Stimulated activated CD4-positive, alpha-beta T cell treated with anti-CD3 and anti-CD28 coated beads, Interleukin-12 subunit alpha, Interleukin-12 subunit beta, amount 100 ng/mL, for 4 hours (primary cell): ENCODE measurements around the gene NEMF.
"Not testable (repeated sequence)": the region's sequence is repeated elsewhere in the genome, so short reads cannot be mapped to it uniquely, and the experiment has no call there.

ENCODE experiments used
- DNase-seq: peaks from one replicate; pipeline ENCODE4 v3.0.0-alpha.2; 2020

NEMF gene, protein sequence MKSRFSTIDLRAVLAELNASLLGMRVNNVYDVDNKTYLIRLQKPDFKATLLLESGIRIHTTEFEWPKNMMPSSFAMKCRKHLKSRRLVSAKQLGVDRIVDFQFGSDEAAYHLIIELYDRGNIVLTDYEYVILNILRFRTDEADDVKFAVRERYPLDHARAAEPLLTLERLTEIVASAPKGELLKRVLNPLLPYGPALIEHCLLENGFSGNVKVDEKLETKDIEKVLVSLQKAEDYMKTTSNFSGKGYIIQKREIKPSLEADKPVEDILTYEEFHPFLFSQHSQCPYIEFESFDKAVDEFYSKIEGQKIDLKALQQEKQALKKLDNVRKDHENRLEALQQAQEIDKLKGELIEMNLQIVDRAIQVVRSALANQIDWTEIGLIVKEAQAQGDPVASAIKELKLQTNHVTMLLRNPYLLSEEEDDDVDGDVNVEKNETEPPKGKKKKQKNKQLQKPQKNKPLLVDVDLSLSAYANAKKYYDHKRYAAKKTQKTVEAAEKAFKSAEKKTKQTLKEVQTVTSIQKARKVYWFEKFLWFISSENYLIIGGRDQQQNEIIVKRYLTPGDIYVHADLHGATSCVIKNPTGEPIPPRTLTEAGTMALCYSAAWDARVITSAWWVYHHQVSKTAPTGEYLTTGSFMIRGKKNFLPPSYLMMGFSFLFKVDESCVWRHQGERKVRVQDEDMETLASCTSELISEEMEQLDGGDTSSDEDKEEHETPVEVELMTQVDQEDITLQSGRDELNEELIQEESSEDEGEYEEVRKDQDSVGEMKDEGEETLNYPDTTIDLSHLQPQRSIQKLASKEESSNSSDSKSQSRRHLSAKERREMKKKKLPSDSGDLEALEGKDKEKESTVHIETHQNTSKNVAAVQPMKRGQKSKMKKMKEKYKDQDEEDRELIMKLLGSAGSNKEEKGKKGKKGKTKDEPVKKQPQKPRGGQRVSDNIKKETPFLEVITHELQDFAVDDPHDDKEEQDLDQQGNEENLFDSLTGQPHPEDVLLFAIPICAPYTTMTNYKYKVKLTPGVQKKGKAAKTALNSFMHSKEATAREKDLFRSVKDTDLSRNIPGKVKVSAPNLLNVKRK

DNA sequence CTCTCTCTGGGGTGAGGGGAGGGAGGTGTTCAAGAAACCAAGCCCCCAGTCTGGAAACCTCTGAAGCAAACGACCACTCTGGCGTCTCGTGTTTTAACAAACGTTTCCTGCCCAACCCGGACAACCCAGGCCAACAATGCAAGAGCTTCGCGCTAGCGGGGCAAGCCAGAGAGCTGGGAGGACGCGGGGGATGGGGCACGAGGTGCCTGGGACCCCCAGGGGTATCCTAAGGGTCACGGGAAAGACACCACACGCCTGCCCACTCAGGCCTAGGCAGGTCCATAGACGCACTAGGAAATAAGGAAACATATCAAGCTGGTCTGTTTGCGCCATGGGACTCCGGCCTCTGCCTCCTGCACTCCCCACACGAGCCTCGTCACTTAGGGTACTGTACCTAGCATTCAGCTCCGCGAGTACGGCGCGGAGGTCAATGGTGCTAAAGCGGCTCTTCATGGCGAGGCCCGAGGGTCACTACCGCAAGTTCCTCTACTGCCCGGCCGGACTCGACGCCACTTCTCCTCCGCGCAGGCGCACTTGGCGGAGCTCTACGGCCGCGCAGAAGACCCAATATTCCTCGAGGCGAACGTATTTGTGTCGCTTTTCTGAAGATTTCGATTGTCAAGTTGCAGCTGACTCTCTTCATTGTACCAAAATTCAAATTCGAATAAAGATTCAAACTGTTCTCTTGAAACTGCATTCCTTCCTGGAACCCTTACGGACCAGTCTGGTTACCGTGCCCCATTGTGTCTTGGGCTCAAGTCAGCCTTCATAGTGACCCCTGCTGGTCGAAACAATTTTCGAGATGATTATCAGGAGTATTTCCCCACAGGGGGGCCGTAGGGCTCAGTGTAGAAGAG lies at the start of gene NEMF:
NEMF (minus strand) TSS at position 488 of the 857 bp plus-strand sequence; CDS start at position 453, 35 bp downstream.
- peak; percentile 76 for DNase-seq

DNA sequence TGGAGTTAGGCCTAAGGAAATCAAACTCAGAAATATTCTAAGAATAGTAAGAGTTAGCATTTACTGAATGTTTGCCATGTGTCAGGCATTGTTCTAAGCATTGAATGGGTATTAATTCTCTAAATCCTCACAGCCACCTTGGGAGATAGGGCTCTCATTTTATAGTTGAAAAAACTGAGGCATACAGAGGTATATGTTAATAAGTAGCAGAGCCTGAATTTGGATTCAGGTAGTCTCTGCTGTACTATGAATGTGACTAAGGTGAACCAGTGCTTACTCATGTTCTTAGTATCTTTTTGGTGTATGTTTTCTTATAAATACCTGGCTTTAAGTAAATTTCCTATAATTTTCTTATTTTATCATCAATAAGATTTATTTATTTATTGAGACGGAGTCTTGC lies 48.4 kb upstream of the NEMF start:
- DNase-seq: no peak

DNA sequence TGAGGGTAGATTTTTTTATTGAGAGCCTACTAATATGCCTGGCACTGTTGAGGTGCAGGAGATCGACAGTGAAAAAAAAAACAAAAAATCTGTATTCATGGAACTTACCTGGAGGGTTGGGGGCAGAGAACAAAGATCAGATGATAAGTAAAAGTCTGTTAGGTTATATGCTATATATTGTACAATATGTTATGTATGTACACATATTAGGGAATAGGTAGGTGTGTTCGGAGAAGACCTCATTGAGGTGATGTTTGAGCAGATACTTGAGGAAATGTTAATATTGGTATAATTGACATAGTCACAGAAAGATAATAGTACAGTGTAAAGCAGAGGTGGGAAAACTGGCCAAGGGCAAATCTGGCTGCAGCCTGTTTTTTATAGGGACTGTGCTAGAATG lies 45.9 kb upstream of the NEMF start:
- no peak for DNase-seq

DNA sequence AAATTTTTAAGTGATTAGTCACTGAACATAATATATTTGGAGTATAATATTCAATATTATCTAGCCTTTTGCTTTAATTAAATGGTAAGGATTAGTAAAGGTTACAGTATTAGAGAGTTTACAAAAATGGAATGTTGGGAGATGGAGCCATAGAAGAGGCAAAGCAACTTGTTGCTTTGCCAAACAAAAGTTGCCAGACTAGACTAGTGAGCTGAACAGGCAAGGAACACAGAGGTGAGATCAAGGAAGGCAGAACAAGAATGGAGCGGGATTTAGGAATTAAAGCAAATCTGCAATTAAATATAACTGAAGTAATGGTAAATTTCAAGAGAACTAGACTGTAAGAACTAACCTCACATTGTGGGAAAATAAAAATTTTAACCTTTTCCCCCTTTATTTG lies 45.4 kb upstream of the NEMF start:
- DNase-seq: no peak

DNA sequence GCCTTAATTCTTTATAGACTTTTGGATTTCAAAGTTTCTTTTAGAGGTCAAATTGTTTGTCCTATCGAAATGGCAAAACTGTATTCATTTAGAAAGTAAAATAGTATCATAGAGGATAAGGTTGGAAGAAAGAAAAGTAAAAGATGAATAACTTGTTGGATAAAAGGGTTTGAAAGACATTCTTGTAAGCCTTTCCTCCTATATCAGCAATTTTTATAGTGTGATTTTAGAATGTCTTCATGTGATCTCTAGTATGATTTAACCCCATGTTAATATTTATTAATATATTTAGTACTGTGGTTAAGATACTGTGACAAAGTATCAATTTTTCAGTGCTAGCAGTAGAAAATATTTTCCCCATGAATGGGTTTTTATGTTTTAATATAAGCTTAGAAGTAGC lies 44.8 kb upstream of the NEMF start:
- no peak for DNase-seq

DNA sequence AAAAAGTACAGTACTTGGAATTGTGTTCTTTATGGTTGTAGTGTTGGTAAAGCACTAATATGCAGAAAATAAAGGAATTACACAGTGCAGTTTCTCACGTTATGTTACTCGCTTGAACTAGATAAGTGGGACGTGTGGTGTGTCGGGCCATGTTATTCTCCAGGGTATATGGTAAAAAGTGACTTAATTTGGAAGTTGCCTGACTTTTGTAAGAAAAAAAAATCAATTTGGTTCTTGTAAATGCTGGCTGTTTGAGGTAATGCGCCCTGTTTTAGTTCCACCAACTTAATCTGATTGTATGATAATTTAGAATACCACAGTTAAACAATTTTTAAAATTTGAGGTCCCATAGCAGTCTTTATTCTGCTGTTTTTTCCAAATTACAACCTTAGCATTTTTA lies 44.4 kb upstream of the NEMF start:
- no peak for DNase-seq

DNA sequence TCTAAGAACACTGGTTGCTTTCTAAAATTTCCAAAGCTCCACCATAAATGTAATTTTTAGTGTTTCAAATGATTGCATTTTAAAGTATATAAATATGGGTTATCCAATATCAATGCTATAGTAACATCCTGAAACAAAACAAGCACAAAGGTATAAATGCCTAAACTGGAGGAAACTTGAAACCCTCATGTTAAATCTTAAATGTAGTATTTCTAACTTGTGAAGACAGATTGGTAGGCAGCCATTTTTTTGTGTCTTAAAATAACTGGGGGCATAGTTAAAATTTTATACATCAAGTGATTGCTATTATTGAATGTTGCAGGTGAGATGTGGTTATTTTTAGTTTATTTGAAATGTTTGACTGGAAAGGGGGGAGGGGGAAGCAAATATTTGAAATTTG lies 43.7 kb upstream of the NEMF start:
- DNase-seq: not testable (repeated sequence)

DNA sequence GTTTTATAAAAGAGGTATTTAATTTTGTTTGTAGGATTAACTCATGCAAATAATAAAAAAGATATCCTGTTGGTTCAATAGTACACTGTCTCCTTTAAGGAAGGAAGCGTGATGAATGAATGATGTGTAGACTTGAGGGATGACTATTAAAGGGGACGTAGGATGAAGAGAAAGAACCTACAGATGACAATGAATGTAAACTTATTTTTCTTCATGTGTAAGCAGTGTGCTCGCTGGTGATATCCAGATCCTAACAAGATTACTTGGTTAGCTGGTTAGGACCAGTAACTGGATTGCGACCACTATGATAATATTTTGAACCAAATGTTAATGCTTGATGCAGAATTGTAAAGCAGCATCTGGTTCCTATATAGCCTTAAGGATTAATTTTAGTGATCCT lies 42.9 kb upstream of the NEMF start:
- no peak for DNase-seq

DNA sequence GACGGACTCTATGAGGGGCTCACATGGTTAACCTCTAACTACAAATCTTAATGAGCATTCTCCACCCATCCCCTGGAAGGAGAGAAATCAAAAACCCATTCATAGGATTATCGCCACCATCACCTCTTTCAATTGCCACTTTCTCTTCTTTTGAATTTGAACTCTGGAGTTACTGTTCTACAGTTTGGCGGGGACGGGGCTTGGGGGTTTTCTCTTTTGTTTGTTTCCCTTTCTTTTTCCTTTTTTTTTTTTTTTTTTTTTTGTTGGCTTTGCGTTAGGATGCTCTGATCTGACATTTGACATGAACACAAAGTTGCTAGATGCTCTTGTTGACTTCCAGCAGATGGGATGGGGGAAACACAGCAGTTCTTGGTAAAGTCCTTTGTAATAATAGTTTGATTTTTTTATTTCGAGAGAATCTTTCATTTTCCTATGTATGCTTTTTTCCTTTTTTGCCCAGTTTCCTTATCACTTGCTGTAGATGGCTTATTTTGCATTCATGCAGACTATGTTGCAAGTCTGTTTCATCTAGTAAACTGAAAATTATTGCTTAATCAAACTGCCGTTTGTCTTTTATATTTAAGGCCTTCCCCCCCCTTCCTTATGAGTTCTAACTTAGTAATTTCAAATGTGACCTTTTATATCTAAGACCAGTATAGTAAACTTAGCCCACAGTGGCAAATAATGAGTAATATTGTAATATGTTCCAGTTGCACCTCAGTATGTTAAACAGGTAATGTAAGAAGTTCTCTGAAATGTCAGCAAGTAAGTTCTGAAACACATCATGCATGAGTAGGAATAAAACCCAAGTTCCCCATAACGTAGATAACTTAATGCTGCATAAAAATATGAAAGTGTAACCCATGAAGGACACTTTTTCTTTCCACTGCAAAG lies 41.9 kb upstream of the NEMF start:
- not testable (repeated sequence) for DNase-seq

DNA sequence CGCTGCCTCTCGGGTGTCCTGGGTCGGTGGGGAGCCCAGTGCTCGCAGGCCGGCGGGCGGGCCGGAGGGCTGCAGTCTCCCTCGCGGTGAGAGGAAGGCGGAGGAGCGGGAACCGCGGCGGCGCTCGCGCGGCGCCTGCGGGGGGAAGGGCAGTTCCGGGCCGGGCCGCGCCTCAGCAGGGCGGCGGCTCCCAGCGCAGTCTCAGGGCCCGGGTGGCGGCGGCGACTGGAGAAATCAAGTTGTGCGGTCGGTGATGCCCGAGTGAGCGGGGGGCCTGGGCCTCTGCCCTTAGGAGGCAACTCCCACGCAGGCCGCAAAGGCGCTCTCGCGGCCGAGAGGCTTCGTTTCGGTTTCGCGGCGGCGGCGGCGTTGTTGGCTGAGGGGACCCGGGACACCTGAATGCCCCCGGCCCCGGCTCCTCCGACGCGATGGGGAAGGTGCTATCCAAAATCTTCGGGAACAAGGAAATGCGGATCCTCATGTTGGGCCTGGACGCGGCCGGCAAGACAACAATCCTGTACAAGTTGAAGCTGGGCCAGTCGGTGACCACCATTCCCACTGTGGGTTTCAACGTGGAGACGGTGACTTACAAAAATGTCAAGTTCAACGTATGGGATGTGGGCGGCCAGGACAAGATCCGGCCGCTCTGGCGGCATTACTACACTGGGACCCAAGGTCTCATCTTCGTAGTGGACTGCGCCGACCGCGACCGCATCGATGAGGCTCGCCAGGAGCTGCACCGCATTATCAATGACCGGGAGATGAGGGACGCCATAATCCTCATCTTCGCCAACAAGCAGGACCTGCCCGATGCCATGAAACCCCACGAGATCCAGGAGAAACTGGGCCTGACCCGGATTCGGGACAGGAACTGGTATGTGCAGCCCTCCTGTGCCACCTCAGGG lies 41.0 kb upstream of the NEMF start:
- DNase-seq: peak; percentile 71

DNA sequence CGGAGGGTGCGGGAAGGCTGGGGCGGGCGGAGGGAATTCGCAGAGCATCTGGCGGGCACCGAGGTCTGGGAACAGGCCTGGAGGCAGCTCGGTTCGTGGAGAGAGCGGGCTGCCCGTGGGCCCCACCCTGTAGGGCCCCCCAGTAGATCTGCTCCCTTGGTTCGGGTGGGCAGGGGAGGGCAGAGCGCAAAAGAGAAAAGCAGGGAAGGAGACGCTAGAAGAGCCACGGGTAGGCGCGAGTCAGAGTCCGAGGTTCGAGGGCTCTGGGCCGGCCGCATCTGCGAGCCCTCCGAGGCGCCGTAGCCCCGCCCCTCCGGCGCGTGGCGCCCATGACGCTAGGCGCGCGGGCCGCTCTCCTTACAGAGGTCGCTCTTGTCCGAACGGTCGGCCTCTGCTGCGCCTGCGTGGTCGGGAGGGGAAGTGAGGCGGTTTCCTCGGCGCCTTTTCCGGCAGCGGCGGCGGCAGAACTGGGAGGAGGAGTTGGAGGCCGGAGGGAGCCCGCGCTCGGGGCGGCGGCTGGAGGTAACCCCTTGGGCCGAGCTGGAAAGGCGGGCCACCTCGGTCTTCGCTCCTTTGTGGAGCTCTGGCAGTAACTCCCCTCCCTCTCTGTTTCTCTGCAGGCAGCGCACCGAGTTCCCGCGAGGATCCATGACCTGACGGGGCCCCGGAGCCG lies 40.2 kb upstream of the NEMF start, which contains the start of gene ARF6:
ARF6 (plus strand) TSS at position 447 of the 673 bp plus-strand sequence. CDS start 655 bp downstream, outside the sequence.
- peak; percentile 97 for DNase-seq

DNA sequence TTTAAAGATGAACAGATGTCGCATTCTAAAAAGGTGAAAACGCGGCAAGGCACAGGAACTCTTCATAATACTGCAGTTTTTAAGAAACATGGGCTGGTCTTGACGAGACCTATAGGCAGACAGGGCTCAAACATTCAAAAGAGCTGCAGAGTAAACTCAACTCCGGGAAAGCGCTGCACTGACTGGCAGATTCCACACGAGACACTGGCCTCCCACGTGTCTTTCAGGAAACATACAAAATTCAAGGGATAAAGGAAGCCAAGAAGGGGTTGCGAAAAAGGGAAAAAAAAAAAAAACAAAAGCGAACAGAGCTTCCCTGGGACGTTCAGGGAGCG lies 39.7 kb upstream of the NEMF start:
- DNase-seq: no peak

DNA sequence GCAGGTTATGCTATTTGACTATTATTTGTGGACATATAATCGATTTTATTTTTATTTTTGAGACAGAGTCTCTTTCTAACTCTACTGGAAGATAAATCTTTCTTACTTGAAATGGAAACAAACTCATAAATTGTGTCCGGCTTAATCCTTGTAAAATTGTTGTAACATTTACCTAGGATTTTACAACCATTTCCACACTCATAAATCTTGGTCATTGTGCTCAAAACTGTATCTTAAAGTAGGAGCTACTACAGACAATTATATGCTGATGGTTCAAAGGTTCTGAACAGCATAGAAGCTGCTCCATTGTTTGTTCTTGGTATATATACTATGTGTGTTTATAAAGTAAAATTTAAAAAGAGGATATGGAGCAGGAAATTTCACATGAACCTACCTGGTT lies 35.7 kb upstream of the NEMF start:
- no peak for DNase-seq

DNA sequence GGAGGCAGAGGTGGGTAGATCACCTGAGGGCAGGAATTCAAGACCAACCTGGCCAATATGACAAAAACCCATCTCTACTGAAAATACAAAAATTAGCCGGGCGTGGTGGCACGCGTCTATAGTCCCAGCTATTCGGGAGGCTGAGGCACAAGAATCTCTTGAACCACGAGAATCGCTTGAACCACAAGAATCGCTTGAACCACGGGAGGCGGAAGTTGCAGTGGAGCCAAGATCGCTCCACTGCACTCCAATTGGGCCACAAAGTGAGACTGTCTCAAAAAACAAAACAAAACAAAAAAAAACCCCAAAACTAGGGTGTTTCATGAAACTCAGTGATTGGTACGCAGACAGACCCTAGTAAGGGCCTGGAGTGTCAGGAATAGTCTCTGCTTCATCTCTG lies 33.9 kb upstream of the NEMF start:
- no peak for DNase-seq

DNA sequence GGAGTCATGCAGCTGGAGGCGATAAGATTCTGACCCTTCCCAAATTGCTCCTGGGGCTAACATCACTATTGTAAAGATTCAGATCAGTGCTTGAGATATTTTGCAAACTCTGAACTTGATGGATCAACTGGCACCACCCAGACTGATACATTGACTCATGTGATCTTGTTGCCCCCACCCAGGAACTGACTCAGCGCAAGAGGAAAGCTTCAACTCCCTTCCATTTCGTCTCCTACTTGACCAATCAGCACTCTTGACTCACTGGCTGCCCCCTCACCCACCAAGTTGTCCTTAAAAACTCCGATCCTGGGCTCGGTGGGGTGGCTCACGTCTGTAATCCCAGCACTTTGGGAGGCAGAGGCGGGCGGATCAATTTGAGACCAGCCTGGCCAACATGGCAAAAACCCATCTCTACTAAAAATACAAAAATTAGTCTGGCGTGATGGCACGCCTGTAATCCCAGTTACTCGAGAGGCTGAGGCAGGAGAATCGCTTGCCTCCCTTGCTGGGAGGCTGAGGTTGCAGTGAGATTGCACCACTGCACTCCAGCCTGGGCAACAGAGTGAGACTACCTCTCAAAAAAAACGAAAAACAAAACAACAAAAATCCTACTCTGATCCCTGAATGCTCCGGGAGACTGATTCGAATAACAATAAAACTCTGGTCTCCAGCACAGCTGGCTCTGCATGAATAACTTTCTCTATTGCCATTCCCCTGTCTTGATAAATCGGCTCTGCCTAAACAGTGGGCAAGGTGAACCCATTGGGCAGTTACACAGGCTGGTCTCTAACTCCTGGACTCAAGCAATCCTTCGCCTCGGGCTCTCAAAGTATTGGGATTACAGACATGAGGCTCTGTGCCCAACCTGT lies 30.5 kb upstream of the NEMF start:
- no peak for DNase-seq

DNA sequence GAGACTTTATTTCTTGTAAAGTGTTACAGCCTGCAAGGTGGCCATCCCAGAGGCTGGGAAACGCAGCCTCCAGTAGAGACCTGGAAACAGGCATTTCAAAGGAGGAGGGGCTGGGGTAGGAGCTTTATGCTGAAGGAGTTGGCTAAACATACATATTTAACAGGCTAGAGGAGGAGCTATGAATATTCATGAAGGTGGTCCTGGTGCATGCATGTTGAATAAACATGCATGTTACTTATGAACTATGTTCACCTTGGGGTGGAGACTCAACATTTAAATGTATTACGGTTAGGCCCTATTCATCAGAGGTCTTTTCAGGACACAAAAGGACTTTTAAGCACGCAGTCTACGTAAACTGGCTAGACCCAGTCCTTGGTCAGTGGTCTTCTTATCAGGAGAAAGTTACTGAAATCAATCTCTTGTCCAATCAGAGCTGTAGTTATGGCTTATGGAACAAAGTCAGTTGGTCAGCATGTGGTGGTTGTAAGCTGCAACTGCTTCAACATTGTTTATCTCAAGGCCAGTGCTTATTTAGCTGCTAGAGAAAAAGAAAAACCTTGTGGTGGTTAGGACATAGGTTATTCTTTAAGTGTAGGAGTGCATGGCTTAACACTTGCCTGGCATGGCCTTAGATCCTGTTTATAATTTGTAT lies 28.9 kb upstream of the NEMF start:
- DNase-seq: no peak

DNA sequence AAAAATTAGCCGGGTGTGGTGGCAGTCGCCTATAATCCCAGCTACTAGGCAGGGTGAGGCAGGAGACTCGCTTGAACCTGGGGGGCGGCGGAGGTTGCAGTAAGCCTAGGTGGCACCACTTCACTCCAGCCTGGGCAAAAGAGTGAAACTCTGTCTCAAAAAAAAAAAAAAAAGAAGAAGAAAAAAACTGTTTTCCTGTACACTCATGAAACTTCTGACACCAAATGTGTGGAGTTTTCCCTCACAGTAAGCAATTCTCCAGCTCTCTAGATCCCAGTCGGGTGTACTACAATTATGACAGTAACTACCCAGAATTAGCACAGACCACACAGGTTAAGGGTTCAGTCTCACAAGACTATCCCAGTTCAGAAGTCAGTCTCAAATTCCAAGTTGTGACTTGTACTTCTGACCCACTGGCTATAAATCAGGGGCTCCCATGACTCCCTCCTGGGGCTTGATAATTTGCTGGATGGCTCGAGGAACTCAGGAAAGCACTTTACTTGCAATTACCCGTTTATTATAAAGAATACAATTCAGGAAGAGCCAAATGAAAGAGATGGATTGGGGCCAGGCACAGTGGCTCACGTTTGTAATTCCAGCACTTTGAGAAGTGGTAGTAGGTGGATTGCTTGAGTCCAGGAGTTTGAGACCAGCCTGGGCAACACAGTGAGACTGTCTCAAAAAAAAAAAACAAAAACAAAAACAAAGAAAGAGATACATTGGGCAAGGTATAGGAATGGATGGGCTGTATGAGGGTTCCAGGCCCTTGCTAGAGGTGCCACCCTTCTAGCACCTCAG lies 27.9 kb upstream of the NEMF start:
- no peak for DNase-seq
